ENCODE data around the gene UBE3D.

GRCh38 chr6:83044091-83044768 is 21.4 kb downstream of the UBE3D start:
- TF ChIP-seq, protein P1, sequence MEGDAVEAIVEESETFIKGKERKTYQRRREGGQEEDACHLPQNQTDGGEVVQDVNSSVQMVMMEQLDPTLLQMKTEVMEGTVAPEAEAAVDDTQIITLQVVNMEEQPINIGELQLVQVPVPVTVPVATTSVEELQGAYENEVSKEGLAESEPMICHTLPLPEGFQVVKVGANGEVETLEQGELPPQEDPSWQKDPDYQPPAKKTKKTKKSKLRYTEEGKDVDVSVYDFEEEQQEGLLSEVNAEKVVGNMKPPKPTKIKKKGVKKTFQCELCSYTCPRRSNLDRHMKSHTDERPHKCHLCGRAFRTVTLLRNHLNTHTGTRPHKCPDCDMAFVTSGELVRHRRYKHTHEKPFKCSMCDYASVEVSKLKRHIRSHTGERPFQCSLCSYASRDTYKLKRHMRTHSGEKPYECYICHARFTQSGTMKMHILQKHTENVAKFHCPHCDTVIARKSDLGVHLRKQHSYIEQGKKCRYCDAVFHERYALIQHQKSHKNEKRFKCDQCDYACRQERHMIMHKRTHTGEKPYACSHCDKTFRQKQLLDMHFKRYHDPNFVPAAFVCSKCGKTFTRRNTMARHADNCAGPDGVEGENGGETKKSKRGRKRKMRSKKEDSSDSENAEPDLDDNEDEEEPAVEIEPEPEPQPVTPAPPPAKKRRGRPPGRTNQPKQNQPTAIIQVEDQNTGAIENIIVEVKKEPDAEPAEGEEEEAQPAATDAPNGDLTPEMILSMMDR (IDR thresholded peaks at IDR 0.05), result no peak
- no peak for TF ChIP-seq POLR2A (IDR thresholded peaks at IDR 0.05)
